GM12878 (cell line): ENCODE measurements around the gene STEAP3. TPM values are rescaled to one million over a fixed set of nuclear protein-coding genes. Genes with fewer than 3 reads are reported as not detected.

Experiments used
- ATAC-seq: fragments of 200-7000 bp; cut with Tn5 transposase; 3 replicates; pipeline ENCODE4 v1.9.1; 2020; ENCODE audit warnings: mild to moderate bottlenecking, moderate library complexity
- BruUV-seq: library from RNA; stranded (reverse); fragments of 400-500 nt; replicated peaks from 2 replicates; lab custom pipeline; 2021; lab: Mats Ljungman, UMichigan
- CTCF ChIA-PET: fragments of 300-600 bp; sonication (Branson Sonifier 250); formaldehyde crosslinking; extraction: SDS; loops from one replicate; lab custom pipeline; 2021; ENCODE audit warnings: inconsistent platforms; lab: Yijun Ruan, JAX
- POLR2A ChIA-PET: fragments of 350-600 bp; formaldehyde crosslinking; extraction: SDS; loops from one replicate; lab custom pipeline; 2021; ENCODE audit warnings: inconsistent platforms; lab: Charles Lee
- RAD21 ChIA-PET: fragments of 300-600 bp; sonication (Branson Sonifier 250); formaldehyde crosslinking; loops from one replicate; lab custom pipeline; 2023; ENCODE audit warnings: antibody characterized with exemption; ENCODE audit not compliant: unreplicated experiment; lab: Charles Lee
- SMC1A ChIA-PET: fragments of 300-600 bp; sonication (Branson Sonifier 250); formaldehyde crosslinking; loops from one replicate; lab custom pipeline; 2023; ENCODE audit not compliant: unreplicated experiment, uncharacterized antibody; lab: Charles Lee
- DNase-seq: peaks from one replicate; pipeline ENCODE4 v3.0.0-alpha.2; 2011; ENCODE audit warnings: low read depth, low spot score
- FAIRE-seq: peaks from 3 replicates; lab custom pipeline; 2011; peaks lifted over from hg19 to GRCh38; lab: Jason Lieb, UNC
- H2AFZ ChIP-seq: 2 replicates; pipeline ENCODE4 v1.6.0; 2011; ENCODE audit warnings: low read depth, low read length, control low read depth; ENCODE audit not compliant: control insufficient read depth
- H3K27ac ChIP-seq: 2 replicates; pipeline ENCODE4 v1.5.1; 2011; ENCODE audit warnings: control low read depth; ENCODE audit not compliant: control insufficient read depth, insufficient read depth
- H3K27me3 ChIP-seq, 2 experiments: replicated peaks in 1 of 2; 2 replicates each; pipeline versions ENCODE4 v1.6.0 to v1.6.1; 2011; ENCODE audit warnings: low read length in 1 of 2; ENCODE audit not compliant: control insufficient read depth in 2 of 2, insufficient read depth in 2 of 2
- H3K36me3 ChIP-seq, 2 experiments: 2 replicates each; pipeline ENCODE4 v1.5.1; 2011; ENCODE audit warnings: low read length in 1 of 2; ENCODE audit not compliant: control insufficient read depth in 2 of 2, insufficient read depth in 2 of 2
- H3K4me1 ChIP-seq: 2 replicates; pipeline ENCODE4 v1.6.1; 2011; ENCODE audit warnings: mild to moderate bottlenecking, low read length, moderate library complexity, mixed read lengths; ENCODE audit not compliant: control insufficient read depth, insufficient read depth
- H3K4me2 ChIP-seq: 2 replicates; pipeline ENCODE4 v1.6.0; 2011; ENCODE audit warnings: control low read depth; ENCODE audit not compliant: control insufficient read depth, insufficient read depth
- H3K4me3 ChIP-seq: fragments of 200-600 bp; sonication (generic); 2 replicates; pipeline ENCODE4 v1.5.1; 2016
- H3K79me2 ChIP-seq: 2 replicates; pipeline ENCODE4 v1.6.0; 2011; ENCODE audit warnings: low read length; ENCODE audit not compliant: control insufficient read depth, insufficient read depth
- H3K9ac ChIP-seq: 2 replicates; pipeline ENCODE4 v1.8.0; 2011; ENCODE audit warnings: low read length, control low read depth, mixed read lengths; ENCODE audit not compliant: control insufficient read depth, insufficient read depth
- H3K9me3 ChIP-seq: replicated peaks from 3 replicates; pipeline ENCODE4 v1.5.1; 2011; ENCODE audit warnings: mild to moderate bottlenecking, low read length; ENCODE audit not compliant: control insufficient read depth, insufficient read depth
- H4K20me1 ChIP-seq: 2 replicates; pipeline ENCODE4 v1.6.0; 2011; ENCODE audit not compliant: control insufficient read depth, insufficient read depth
- BCL11A ChIP-seq: IDR thresholded peaks from 2 replicates; pipeline ENCODE4 v1.6.1; 2011; ENCODE audit warnings: low read depth, low read length
- GABPA ChIP-seq: IDR thresholded peaks from 2 replicates; pipeline ENCODE4 v1.6.1; 2014; ENCODE audit warnings: antibody characterized with exemption, low read depth, mild to moderate bottlenecking, inconsistent platforms
- GATAD2B ChIP-seq: fragments of 450-650 bp; conservative IDR thresholded peaks from 2 replicates; pipeline ENCODE4 v1.6.1; 2017; ENCODE audit warnings: low read depth, mild to moderate bottlenecking, moderate library complexity
- HDAC6 ChIP-seq: fragments of 200-600 bp; sonication (generic); IDR thresholded peaks from one replicate; pipeline ENCODE4 v1.8.0; 2017; ENCODE audit warnings: antibody characterized with exemption; ENCODE audit not compliant: unreplicated experiment
- JUND ChIP-seq: IDR thresholded peaks from 2 replicates; pipeline ENCODE4 v1.6.1; 2012; ENCODE audit warnings: low read depth, mild to moderate bottlenecking, low read length, improper control_type of control experiment, moderate library complexity
- LARP7 ChIP-seq: fragments of 450-650 bp; IDR thresholded peaks from 2 replicates; pipeline ENCODE4 v1.6.1; 2017; ENCODE audit warnings: mild to moderate bottlenecking
- NR2C2 ChIP-seq: IDR thresholded peaks from 2 replicates; pipeline ENCODE4 v1.6.1; 2011; ENCODE audit warnings: borderline replicate concordance, low read depth; ENCODE audit not compliant: control insufficient read depth, insufficient read length
- RCOR1 ChIP-seq: conservative IDR thresholded peaks from 2 replicates; pipeline ENCODE4 v1.6.1; 2012; ENCODE audit warnings: low read depth, low read length, improper control_type of control experiment
- SIN3A ChIP-seq: IDR thresholded peaks from 2 replicates; pipeline ENCODE4 v1.6.1; 2012; ENCODE audit warnings: low read depth, low read length, improper control_type of control experiment
- SMARCA5 ChIP-seq: fragments of 450-650 bp; IDR thresholded peaks from 2 replicates; pipeline ENCODE4 v1.6.1; 2017; ENCODE audit warnings: mild to moderate bottlenecking
- SPI1 ChIP-seq: IDR thresholded peaks from 2 replicates; pipeline ENCODE4 v1.6.1; 2011; ENCODE audit warnings: low read depth, mild to moderate bottlenecking, low read length, moderate library complexity, borderline replicate concordance; ENCODE audit not compliant: insufficient read depth
- SUPT20H ChIP-seq: IDR thresholded peaks from 2 replicates; pipeline ENCODE4 v1.6.1; 2011; ENCODE audit warnings: low read depth, mild to moderate bottlenecking, low read length, moderate library complexity, borderline replicate concordance; ENCODE audit not compliant: control insufficient read depth
- TBL1XR1 ChIP-seq: IDR thresholded peaks from 2 replicates; pipeline ENCODE4 v1.6.1; 2012; ENCODE audit warnings: low read depth, low read length, improper control_type of control experiment
- USF2 ChIP-seq: IDR thresholded peaks from 2 replicates; pipeline ENCODE4 v1.6.1; 2011; ENCODE audit warnings: low read depth, low read length, improper control_type of control experiment, borderline replicate concordance
- ZNF217 ChIP-seq: fragments of 450-650 bp; IDR thresholded peaks from 2 replicates; pipeline ENCODE4 v1.6.1; 2017; ENCODE audit warnings: antibody characterized with exemption, mild to moderate bottlenecking
- ZNF274 ChIP-seq: IDR thresholded peaks from one replicate; pipeline ENCODE4 v1.8.0; 2011; ENCODE audit not compliant: insufficient read length, insufficient read depth
- ZZZ3 ChIP-seq: IDR thresholded peaks from 2 replicates; pipeline ENCODE4 v1.6.1; 2011; ENCODE audit warnings: low read depth; ENCODE audit not compliant: control insufficient read depth, insufficient read length
- WGBS: methylation state at CpG from one replicate; pipeline ENCODE4 v1.1.6; 2016; ENCODE audit warnings: low lambda C conversion rate; ENCODE audit not compliant: insufficient replicate concordance, insufficient coverage; ENCODE audit errors: missing lambda C conversion rate; 5-methylcytosine and 5-hydroxymethylcytosine counted together
- in situ Hi-C: fragments of 300-500 bp; cut with MboI; formaldehyde crosslinking; loops from 9 replicates; pipeline ENCODE4 v1.14.3; 2018; ENCODE audit warnings: mixed read lengths
- intact Hi-C: fragments of 100-400 bp; cut with micrococcal nuclease; formaldehyde crosslinking; loops from one replicate; pipeline ENCODE4 v1.14.2; 2022; ENCODE audit not compliant: unreplicated experiment
- polyA plus RNA-seq, 11 experiments: library from polyadenylated mRNA; depleted of rRNA in 4 of 11; unstranded in 6 of 11; stranded (reverse) in 5 of 11; fragments of >200 nt; fragmentation: Nextera tagmentation in 4 of 11; fragmentation: Illumina TruSeq in 1 of 11; extraction: Ambion mirVana in 4 of 11; extraction: Trizol in 1 of 11; gene quantifications; 1 replicate in 1 of 11; 2 replicates in 10 of 11; pipeline versions ENCODE4 v1.2.1 to v1.2.3, GENCODE V29; 2011 to 2016; ENCODE audit warnings: inconsistent platforms in 2 of 11, missing spikeins in 2 of 11, low read depth in 1 of 11
- total RNA-seq, 4 experiments: library from RNA; depleted of rRNA in 3 of 4; stranded (reverse); fragments of >200 nt in 3 of 4; fragmentation: Illumina TruSeq in 1 of 4; extraction: Trizol in 1 of 4; gene quantifications; 2 replicates each; pipeline versions ENCODE4 v1.2.1 to v1.2.3, GENCODE V29; 2013 to 2021
- TF ChIP-seq, protein P1 (sequence below): fragments of 450-650 bp; conservative IDR thresholded peaks from 2 replicates; pipeline ENCODE4 v1.6.1; 2017; ENCODE audit warnings: mild to moderate bottlenecking, moderate library complexity
- TF ChIP-seq, protein P2 (sequence below): IDR thresholded peaks from 2 replicates; pipeline ENCODE4 v1.6.1; 2012; ENCODE audit warnings: mild to moderate bottlenecking, low read depth, low read length

STEAP3 gene
- total and polyA plus RNA-seq, 10 of the 15 experiments (the other 5 are each of a cell fraction or from before 2014, with no cell fraction given), result 0.42 to 8.3 (median 4.8) TPM

GRCh38 chr2:119248311-119248710 lies 24.7 kb downstream of the STEAP3 start:
- Histone ChIP-seq H3K27ac (no peak overlapping the region), H4K20me1 (no peaks in the 10 kb centered on the region), H3K4me1 (no peaks in the 10 kb centered on the region), H3K4me3 (no peak overlapping the region)
- no TSS peak for BruUV-seq
- 87% methylated on average over 7 of the region's 7 CpGs for WGBS
- FAIRE-seq, result no peak
- POLR2A ChIA-PET, result no interaction called here
- CTCF ChIA-PET, result no interaction called here
- TF ChIP-seq SPI1 (no peak), ZZZ3 (no peak), SMARCA5 (no peak), GABPA (no peak), SUPT20H (no peak), JUND (no peak), ZNF217 (no peak), HDAC6 (no peak), ZNF274 (no peak), NR2C2 (no peak), SIN3A (no peak), LARP7 (no peak), GATAD2B (no peak), BCL11A (no peak), USF2 (no peak), RCOR1 (no peak), TBL1XR1 (no peak)
- TF ChIP-seq, protein P1, sequence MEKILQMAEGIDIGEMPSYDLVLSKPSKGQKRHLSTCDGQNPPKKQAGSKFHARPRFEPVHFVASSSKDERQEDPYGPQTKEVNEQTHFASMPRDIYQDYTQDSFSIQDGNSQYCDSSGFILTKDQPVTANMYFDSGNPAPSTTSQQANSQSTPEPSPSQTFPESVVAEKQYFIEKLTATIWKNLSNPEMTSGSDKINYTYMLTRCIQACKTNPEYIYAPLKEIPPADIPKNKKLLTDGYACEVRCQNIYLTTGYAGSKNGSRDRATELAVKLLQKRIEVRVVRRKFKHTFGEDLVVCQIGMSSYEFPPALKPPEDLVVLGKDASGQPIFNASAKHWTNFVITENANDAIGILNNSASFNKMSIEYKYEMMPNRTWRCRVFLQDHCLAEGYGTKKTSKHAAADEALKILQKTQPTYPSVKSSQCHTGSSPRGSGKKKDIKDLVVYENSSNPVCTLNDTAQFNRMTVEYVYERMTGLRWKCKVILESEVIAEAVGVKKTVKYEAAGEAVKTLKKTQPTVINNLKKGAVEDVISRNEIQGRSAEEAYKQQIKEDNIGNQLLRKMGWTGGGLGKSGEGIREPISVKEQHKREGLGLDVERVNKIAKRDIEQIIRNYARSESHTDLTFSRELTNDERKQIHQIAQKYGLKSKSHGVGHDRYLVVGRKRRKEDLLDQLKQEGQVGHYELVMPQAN, result no peak
- TF ChIP-seq, protein P2, sequence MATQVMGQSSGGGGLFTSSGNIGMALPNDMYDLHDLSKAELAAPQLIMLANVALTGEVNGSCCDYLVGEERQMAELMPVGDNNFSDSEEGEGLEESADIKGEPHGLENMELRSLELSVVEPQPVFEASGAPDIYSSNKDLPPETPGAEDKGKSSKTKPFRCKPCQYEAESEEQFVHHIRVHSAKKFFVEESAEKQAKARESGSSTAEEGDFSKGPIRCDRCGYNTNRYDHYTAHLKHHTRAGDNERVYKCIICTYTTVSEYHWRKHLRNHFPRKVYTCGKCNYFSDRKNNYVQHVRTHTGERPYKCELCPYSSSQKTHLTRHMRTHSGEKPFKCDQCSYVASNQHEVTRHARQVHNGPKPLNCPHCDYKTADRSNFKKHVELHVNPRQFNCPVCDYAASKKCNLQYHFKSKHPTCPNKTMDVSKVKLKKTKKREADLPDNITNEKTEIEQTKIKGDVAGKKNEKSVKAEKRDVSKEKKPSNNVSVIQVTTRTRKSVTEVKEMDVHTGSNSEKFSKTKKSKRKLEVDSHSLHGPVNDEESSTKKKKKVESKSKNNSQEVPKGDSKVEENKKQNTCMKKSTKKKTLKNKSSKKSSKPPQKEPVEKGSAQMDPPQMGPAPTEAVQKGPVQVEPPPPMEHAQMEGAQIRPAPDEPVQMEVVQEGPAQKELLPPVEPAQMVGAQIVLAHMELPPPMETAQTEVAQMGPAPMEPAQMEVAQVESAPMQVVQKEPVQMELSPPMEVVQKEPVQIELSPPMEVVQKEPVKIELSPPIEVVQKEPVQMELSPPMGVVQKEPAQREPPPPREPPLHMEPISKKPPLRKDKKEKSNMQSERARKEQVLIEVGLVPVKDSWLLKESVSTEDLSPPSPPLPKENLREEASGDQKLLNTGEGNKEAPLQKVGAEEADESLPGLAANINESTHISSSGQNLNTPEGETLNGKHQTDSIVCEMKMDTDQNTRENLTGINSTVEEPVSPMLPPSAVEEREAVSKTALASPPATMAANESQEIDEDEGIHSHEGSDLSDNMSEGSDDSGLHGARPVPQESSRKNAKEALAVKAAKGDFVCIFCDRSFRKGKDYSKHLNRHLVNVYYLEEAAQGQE, result no peak
- TF ChIP-seq, all 136 proteins: peak for 0
- SMC1A ChIA-PET, result no interaction called here
- Histone ChIP-seq H3K79me2 (no peaks in the 10 kb centered on the region), H3K9me3 (no peaks in the 10 kb centered on the region), H3K36me3 (no peaks in the 10 kb centered on the region; a peak in 2 of 4 replicates), H3K27me3 (no peaks in the 10 kb centered on the region), H2AFZ (no peak overlapping the region), H3K9ac (no peak overlapping the region), H3K4me2 (no peak overlapping the region)
- ATAC-seq (no peak), DNase-seq (no peak)
- intact Hi-C loops, result no loop called here
- RAD21 ChIA-PET, result no interaction called here
- in situ Hi-C loops, result no loop called here
